Activated CD4-positive, alpha-beta T cell treated with anti-CD3 and anti-CD28 coated beads for 36 hours (primary cell): ENCODE results near the gene RPTOR. TPM values are rescaled to one million over a fixed set of nuclear protein-coding genes. Genes with fewer than 3 reads are reported as not detected.

ENCODE experiments used
- ATAC-seq: fragments of 200-7000 bp; cut with Tn5 transposase; one replicate; pipeline ENCODE4 v1.10.0; 2021; ENCODE audit warnings: mild to moderate bottlenecking, moderate library complexity
- CTCF ChIA-PET: fragments of 350-600 bp; sonication (Branson Sonifier 250); formaldehyde crosslinking; loops from one replicate; lab custom pipeline; 2021; ENCODE audit warnings: antibody characterized with exemption; lab: Charles Lee
- POLR2A ChIA-PET: fragments of 350-600 bp; sonication (Branson Sonifier 250); formaldehyde crosslinking; loops from one replicate; lab custom pipeline; 2021; ENCODE audit warnings: antibody characterized with exemption, inconsistent platforms; lab: Charles Lee
- DNase-seq: peaks from one replicate; pipeline ENCODE4 v3.0.0-alpha.2; 2020
- H3K27ac Mint-ChIP-seq: one replicate; pipeline ENCODE4 v1.8.0; 2021; ENCODE audit warnings: mixed read lengths
- H3K27me3 Mint-ChIP-seq: one replicate; pipeline ENCODE4 v1.8.0; 2021; ENCODE audit warnings: mixed read lengths
- H3K36me3 Mint-ChIP-seq: one replicate; pipeline ENCODE4 v1.8.0; 2021; ENCODE audit warnings: low read depth, mixed read lengths
- H3K4me1 Mint-ChIP-seq: one replicate; pipeline ENCODE4 v1.8.0; 2021; ENCODE audit warnings: mixed read lengths
- H3K4me3 Mint-ChIP-seq: one replicate; pipeline ENCODE4 v1.8.0; 2021; ENCODE audit warnings: mild to moderate bottlenecking, moderate library complexity, mixed read lengths
- H3K9me3 Mint-ChIP-seq: one replicate; pipeline ENCODE4 v1.8.0; 2021; ENCODE audit warnings: low read depth, mixed read lengths
- intact Hi-C, 2 experiments: fragments of 100-400 bp; cut with DNase I in 1 of 2; cut with micrococcal nuclease in 1 of 2; formaldehyde crosslinking; loops; one replicate each; pipeline versions ENCODE4 v1.14.2 to v1.15.1; 2022 to 2024; cut with DNase I, micrococcal nuclease
- total RNA-seq, 2 experiments: library from RNA; stranded (reverse); gene quantifications; one replicate each; pipeline ENCODE4 v1.2.3, GENCODE V29; 2021

The RPTOR gene
- total RNA-seq, 2 experiments from 2014 or later = 48.6 to 58.1 TPM

DNA sequence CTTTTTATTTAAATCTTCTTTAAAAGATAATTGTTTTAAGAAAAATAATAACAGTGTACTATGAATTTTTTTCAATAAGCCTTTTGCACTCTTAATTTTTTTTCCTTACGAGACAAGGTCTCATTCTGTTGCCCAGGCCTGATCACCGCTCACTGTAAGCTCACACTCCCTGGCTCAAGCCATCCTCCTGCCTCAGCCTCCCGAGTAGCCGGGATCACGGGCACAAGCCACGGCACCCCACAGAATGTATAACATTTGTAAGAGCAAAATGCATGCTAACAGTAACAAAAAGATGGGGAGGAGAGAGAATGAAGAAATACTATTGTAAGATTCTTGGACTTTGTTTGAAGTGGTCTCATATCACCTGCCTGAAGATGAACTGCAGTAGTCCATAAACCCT lies 320.1 kb downstream of the RPTOR start:
- POLR2A ChIA-PET = no interaction called here
- peaks cover 15% of the 10 kb centered on the region for H3K9me3 Mint-ChIP-seq
- intact Hi-C loops = no loop called here
- CTCF ChIA-PET = interaction anchor here (0.8 to 0.9 kb wide), 3 partner anchors 52 to 289 kb away, joined by 3 to 5 read pairs (median 3); no protein-coding TSS in a partner anchor
- peak overlapping the region; percentile 72 for H3K27ac Mint-ChIP-seq
- ATAC-seq (no peak), DNase-seq (no peak)
- no peak overlapping the region for H3K4me3 Mint-ChIP-seq
- H3K4me1 Mint-ChIP-seq = peaks cover 85% of the 10 kb centered on the region
- no peaks in the 10 kb centered on the region for H3K27me3 Mint-ChIP-seq
- H3K36me3 Mint-ChIP-seq = peaks cover 43% of the 10 kb centered on the region

DNA sequence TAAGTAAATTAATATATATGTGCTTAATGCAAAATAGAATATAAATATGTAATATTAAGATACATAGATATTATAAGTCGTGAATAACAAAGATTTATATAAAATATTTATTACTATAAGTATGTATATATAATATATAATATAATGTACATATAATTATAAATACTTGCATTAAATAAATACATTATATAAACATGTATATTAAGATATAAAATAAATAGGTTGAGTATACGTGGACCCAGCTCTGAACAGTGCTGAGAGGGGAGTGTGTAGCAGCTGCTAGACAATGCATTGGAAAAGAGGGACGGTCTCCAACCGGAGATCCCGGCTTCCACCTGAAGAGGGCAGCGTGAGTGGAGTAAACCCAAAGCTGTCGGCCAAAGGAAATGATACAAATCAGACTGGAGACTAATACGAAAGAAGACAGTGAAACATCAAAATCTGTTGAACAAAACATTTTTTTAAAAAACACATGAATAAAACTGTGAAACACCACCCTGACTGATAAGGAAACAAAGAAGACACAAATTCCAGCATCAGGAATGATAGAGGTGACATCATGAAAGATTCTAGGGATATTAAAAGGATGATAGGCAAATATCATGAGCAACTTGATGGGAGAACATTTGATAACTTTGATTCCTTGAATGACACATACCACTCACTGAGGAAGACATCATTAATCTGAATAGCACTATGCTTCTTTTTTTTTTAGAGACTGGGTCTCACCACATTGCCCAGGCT lies 321.6 kb downstream of the RPTOR start:
- H3K36me3 Mint-ChIP-seq = peaks cover 42% of the 10 kb centered on the region
- ChIA-PET CTCF (interaction anchor here (1.1 to 1.5 kb wide), 2 partner anchors 11 to 32 kb away, joined by 3 to 5 read pairs; no protein-coding TSS in a partner anchor), POLR2A (no interaction called here)
- H3K4me3 Mint-ChIP-seq = no peak overlapping the region
- H3K27me3 Mint-ChIP-seq = no peaks in the 10 kb centered on the region
- peaks cover 89% of the 10 kb centered on the region for H3K4me1 Mint-ChIP-seq
- ATAC-seq (peak; percentile 59), DNase-seq (peak; percentile 87)
- peaks cover 15% of the 10 kb centered on the region for H3K9me3 Mint-ChIP-seq
- intact Hi-C loops = loop anchor here in 1 of 2 experiments (1.0 kb wide), 1 partner anchor 33 kb away; no protein-coding TSS in a partner anchor
- H3K27ac Mint-ChIP-seq = peak overlapping the region; percentile 88

DNA sequence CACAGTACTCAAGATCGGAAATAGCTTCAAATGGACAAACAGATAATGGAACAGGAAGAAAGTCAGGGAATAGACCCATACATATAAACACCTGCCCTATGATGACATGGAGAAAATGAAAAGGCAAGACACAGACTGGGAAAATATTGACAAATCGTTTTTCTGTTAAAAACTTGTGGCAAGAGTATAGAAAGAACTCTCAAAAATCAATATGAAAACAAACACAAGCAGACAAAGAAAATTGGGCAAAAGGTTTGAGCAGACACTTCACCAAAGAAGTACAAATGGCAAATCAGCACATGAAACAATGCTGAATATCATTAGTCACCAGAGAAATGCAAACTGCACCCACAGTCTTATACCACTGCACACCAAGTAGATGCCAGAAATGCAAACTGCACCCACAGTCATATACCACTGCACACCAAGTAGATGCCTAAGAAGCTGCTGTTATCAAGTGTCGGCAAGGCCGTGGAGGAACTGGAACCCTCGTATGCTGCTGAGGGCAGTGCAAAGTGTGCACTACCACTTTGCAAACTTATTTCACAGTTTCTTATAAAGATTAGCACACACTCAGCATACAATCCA lies 323.5 kb downstream of the RPTOR start:
- Mint-ChIP-seq H3K27ac (peak overlapping the region; percentile 77), H3K36me3 (peaks cover 27% of the 10 kb centered on the region), H3K27me3 (no peaks in the 10 kb centered on the region), H3K4me1 (peaks cover 86% of the 10 kb centered on the region), H3K9me3 (peaks cover 10% of the 10 kb centered on the region), H3K4me3 (no peak overlapping the region)
- intact Hi-C loops = no loop called here
- ChIA-PET POLR2A (no interaction called here), CTCF (interaction anchor here (0.7 to 1.5 kb wide), 2 partner anchors 8 to 295 kb away, joined by 3 to 6 read pairs; no protein-coding TSS in a partner anchor)
- ATAC-seq (peak; percentile 53), DNase-seq (peak; percentile 26)

DNA sequence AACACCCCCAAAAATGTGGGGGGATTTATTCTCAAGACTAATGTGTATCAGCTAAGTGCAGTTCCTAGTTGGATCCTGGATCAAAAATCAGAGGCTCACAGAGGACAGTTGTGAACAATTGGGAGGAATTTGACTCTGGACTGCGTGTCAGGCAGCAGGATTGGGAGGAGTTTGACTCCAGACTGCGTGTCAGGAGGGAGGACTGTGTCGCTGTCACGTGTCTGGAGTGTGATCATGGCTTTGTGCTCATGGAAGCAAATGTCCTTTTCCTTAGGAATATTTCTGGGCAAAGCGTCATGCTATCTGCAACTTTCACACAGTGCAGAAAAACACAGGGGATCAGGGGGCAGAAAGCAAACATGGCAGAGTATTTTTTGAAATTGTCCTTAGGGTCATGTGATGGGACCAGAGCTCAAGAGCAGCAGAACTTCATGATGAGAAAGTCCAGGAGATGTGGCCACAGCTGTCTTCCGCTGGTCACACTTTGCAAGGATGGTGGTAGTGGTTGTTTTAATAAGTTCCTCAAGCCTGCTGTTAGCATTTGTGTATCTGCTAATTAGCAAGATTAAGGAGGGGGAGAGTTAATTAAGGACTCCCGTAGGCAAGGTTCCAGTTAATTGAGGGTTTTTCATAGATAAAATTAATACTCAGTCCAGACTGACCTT lies 325.0 kb downstream of the RPTOR start:
- H3K36me3 Mint-ChIP-seq = peaks cover 22% of the 10 kb centered on the region
- no peak for DNase-seq
- H3K4me3 Mint-ChIP-seq = no peak overlapping the region
- POLR2A ChIA-PET = no interaction called here
- peaks cover 87% of the 10 kb centered on the region for H3K4me1 Mint-ChIP-seq
- H3K9me3 Mint-ChIP-seq = no peaks in the 10 kb centered on the region
- H3K27ac Mint-ChIP-seq = peak overlapping the region; percentile 75
- no peak for ATAC-seq
- CTCF ChIA-PET = interaction anchor here (0.6 to 1.5 kb wide), 4 partner anchors 8 to 31 kb away, joined by 3 to 6 read pairs (median 4); no protein-coding TSS in a partner anchor
- no peaks in the 10 kb centered on the region for H3K27me3 Mint-ChIP-seq
- intact Hi-C loops = no loop called here

DNA sequence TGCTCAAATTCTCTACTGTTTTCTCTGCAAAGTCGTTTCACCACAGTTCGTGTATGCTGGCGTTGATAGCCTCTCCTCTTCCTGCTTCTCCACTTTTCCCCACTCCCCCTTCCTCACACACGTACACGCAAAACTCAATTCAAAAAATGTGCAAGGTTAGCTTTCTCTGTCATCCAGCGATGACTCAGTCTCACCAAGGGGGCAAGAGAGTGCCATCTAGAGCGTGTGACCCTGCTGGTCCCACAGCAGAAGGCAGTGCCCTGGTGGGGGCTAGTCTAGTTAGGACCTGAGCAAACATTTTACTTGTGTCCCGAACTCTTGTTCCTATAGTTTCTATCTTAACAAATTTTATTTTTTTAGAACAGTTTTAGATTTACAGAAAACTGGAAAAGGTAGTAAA lies 325.8 kb downstream of the RPTOR start:
- intact Hi-C loops = no loop called here
- H3K4me3 Mint-ChIP-seq = peak overlapping the region; percentile 28
- H3K4me1 Mint-ChIP-seq = peaks cover 88% of the 10 kb centered on the region
- peaks cover 27% of the 10 kb centered on the region for H3K36me3 Mint-ChIP-seq
- no peaks in the 10 kb centered on the region for H3K9me3 Mint-ChIP-seq
- H3K27ac Mint-ChIP-seq = peak overlapping the region; percentile 75
- ChIA-PET POLR2A (no interaction called here), CTCF (interaction anchor here (1.2 kb wide), 1 partner anchor 8 kb away, joined by 4 read pairs; no protein-coding TSS in a partner anchor)
- DNase-seq (peak; percentile 70), ATAC-seq (peak; percentile 76)
- no peaks in the 10 kb centered on the region for H3K27me3 Mint-ChIP-seq

DNA sequence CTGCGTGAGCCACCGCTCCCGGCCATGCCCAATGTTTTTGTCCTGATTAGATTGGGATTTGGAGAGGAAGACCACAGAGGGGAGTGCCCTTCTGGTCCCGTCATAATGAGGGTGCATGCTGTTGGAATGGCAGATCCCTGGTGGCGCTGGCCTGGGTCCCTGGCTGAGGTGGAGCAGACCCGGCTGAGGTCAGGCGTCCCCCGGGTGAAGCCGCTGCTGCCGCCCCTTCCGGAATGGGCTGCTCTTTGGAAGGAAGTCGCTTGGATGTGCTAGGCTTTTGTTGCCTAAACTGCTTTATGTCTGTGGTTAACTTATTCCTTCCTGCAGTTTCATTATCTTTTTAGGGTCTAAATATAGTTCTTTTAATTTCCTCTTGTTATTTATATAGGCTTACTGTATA lies 326.7 kb downstream of the RPTOR start:
- peaks cover 83% of the 10 kb centered on the region for H3K4me1 Mint-ChIP-seq
- H3K4me3 Mint-ChIP-seq = peak overlapping the region; percentile 21
- H3K27ac Mint-ChIP-seq = peak overlapping the region; percentile 75
- H3K36me3 Mint-ChIP-seq = peaks cover 28% of the 10 kb centered on the region
- peak; percentile 34 for DNase-seq
- H3K27me3 Mint-ChIP-seq = no peaks in the 10 kb centered on the region
- CTCF ChIA-PET = interaction anchor here (0.6 to 1.0 kb wide), 4 partner anchors 9 to 54 kb away, joined by 3 to 4 read pairs (median 3); no protein-coding TSS in a partner anchor
- H3K9me3 Mint-ChIP-seq = no peaks in the 10 kb centered on the region
- POLR2A ChIA-PET = no interaction called here
- intact Hi-C loops = no loop called here
- ATAC-seq = no peak

DNA sequence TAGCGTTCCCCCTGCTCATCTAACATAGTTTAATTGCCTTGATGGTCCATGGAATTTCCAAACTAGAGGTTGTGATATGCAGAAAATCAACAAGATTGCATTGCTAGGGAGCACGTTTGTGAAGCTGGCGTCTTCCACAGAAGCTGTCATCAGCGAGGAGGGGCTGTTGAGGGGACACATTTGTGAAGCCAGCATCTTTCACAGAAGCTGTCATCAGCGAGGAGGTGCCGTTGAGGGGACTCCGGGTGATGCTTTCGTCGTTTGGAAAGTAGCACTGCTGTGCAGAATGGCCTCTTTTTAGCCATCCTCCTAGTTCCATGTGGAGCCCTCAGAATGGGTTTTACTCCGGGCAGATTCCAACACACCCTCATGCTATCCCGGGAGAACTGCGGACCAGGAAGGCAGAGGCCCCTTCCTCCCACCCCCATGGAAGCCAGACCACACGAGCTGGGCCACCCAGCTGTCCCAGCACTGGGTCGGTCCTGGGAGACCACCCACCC lies 327.4 kb downstream of the RPTOR start:
- Mint-ChIP-seq H3K27me3 (no peaks in the 10 kb centered on the region), H3K4me1 (peaks cover 82% of the 10 kb centered on the region), H3K36me3 (peaks cover 32% of the 10 kb centered on the region), H3K4me3 (no peak overlapping the region), H3K27ac (peak overlapping the region; percentile 75), H3K9me3 (no peaks in the 10 kb centered on the region)
- ChIA-PET POLR2A (interaction anchor here (0.5 kb wide), 1 partner anchor 416 kb away, joined by 4 read pairs; no protein-coding TSS in a partner anchor), CTCF (interaction anchor here (0.6 to 1.0 kb wide), 5 partner anchors 9 to 114 kb away, joined by 3 to 4 read pairs (median 3); no protein-coding TSS in a partner anchor)
- ATAC-seq (no peak), DNase-seq (no peak)
- intact Hi-C loops = no loop called here

DNA sequence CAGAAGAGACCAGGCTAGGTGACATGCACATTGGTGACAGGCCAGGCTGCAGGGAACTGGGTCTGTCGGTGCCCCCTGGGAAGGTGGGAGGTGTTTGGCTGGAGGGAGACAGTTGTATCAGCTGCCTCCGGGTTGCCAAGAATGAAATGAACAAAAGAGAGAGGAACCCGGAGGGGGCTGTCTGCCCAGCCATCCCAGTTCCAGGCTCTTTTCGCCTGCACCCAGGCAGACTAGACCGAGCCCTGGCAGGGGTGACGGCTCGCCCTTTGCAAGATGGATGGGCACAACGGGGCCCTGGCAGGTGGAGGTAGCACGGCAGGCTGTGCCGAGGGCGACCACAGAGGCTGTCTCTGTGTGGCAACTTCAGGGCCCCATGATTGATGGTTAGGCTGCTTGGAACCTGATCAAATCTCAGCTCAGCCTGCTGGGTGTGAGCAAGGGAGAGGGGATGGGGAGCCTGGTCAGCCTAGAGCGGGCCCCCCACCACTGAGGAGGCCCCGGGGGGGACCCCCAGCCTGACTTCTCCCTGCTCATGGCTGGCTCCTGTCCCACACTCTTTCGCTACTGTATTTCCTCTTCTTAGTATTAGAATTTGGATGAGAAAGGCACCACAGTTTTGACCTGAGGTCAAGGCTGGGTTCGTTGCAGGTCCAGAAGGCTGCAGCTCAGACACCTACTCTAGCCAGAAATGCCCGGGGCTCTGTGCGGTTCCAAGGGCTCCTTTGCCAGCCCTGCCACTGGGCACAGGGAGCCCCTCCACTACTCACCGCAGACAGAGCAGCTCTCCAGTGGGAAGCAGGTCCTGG lies 328.1 kb downstream of the RPTOR start:
- Mint-ChIP-seq H3K36me3 (peaks cover 34% of the 10 kb centered on the region), H3K9me3 (no peaks in the 10 kb centered on the region), H3K27ac (peak overlapping the region; percentile 21), H3K4me3 (no peak overlapping the region), H3K27me3 (no peaks in the 10 kb centered on the region), H3K4me1 (peaks cover 82% of the 10 kb centered on the region)
- ChIA-PET CTCF (interaction anchor here (0.7 to 0.9 kb wide), 2 partner anchors 16 to 114 kb away, joined by 4 read pairs; no protein-coding TSS in a partner anchor), POLR2A (no interaction called here)
- ATAC-seq = no peak
- no peak for DNase-seq
- intact Hi-C loops = no loop called here

DNA sequence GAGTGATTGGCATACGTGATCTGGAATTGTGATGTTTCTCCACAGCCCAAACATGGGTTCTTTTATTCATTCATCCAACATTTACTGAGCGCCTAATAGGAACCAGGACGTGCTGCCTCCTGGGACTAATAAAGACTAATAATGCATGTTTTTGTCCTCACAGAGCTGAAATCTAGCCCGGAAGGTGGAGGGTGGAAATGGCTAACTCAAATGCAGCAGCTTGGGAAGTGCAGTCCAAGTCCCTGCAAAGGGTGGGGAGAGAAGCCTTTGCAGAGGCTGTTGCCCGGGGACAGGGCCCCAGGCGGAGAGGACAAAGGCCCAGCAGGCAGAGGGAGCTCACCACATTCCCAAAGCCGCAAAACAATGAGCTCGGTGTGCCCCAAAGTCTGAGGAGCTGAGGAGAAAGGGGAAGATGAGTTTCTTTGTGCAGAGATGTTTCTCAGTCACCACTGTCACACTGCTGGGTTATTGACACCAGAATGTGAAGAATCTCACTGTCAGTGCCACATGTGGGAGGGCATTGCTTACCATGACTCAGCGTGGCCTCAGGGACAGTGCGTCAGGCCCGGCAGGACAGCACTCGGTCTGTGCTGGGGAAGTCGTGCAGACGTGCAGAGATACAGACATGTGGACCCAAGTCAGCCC lies 328.8 kb downstream of the RPTOR start:
- Mint-ChIP-seq H3K36me3 (peaks cover 39% of the 10 kb centered on the region), H3K9me3 (no peaks in the 10 kb centered on the region), H3K4me1 (peaks cover 82% of the 10 kb centered on the region), H3K27ac (peak overlapping the region; percentile 52), H3K4me3 (no peak overlapping the region), H3K27me3 (no peaks in the 10 kb centered on the region)
- intact Hi-C loops = no loop called here
- DNase-seq (no peak), ATAC-seq (no peak)
- ChIA-PET POLR2A (no interaction called here), CTCF (no interaction called here)

DNA sequence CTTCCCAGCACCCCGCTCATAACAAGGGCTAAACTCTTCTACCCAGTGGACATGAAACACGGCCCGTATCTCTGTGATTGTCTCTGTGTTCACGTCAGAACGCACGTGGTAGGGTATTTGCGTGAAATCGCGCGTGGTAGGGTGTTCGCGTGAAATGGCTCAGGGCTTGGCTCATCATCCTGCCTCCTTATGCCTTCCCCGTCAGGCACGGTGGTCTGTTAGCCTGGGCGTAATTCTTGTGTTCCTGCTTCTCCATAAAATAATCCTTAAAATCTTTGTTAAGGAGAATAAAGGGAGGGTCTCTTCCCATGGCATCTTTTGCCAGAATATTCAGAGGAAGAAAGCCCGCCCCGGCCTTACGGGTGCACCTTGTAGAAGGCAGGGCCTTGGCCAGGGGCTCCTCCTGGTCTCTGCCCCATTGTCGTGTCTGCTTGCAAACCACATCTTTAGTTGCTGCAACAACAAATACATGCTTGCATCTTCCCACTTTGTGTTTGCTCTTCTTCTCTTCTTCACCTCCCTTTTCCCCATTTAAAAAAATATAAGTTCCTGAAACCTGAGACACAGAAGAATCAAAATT lies 330.3 kb downstream of the RPTOR start:
- peaks cover 83% of the 10 kb centered on the region for H3K4me1 Mint-ChIP-seq
- no peak for ATAC-seq
- CTCF ChIA-PET = no interaction called here
- H3K4me3 Mint-ChIP-seq = no peak overlapping the region
- no peaks in the 10 kb centered on the region for H3K27me3 Mint-ChIP-seq
- peak overlapping the region; percentile 72 for H3K27ac Mint-ChIP-seq
- intact Hi-C loops = loop anchor here in 1 of 2 experiments (5.0 kb wide), 2 partner anchors 83 to 113 kb away; no protein-coding TSS in a partner anchor
- POLR2A ChIA-PET = no interaction called here
- DNase-seq = no peak
- H3K9me3 Mint-ChIP-seq = no peaks in the 10 kb centered on the region
- H3K36me3 Mint-ChIP-seq = peaks cover 42% of the 10 kb centered on the region
